NCI-H345 treated with DMSO at 0.1 percent for 48 hours (cell line): ENCODE results near the gene PXDC1.
"Not testable (repeated sequence)": the region's sequence is repeated elsewhere in the genome, so short reads cannot be mapped to it uniquely, and the experiment has no call there.

Experiments used
- DNase-seq: peaks from one replicate; lab custom pipeline; 2025; ENCODE audit not compliant: unreplicated experiment; lab: John Stamatoyannopoulos, UW

PXDC1 gene

DNA sequence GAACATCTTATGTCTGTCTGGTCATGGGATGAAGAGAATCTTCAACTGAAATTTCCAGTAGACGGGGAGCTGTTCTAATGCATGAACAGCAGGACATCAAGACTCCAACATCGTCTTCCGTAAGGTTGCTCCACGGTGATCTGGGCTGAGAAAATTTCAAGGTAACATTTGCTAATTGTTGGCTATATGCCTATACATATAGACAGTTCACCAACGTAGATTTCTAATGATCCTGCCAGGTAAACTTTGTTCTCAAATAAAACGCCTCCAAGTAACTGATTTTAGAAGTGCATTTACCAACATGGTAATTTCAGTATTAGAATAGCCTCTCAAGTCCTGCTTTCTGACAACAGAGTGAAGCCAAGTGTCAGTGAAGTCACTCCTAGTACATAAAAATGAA lies 11.3 kb upstream of the PXDC1 start:
- no peak for DNase-seq

GRCh38 chr6:3762359-3762758 lies 10.8 kb upstream of the PXDC1 start:
- DNase-seq, result no peak

DNA sequence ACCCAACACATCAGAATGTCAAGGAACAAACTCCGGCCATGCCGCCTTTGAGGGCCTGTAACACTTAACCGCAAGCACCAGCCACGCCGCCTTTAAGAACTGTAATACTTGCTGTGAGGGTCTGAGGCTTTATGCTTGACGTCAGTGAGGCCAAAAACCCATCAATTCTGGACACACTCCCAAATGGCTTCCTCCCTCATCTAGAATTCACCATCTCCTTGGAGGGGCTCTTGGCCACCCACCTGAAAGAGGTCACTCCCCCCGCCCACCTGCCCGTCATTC lies 10.4 kb upstream of the PXDC1 start:
- DNase-seq, result no peak

DNA sequence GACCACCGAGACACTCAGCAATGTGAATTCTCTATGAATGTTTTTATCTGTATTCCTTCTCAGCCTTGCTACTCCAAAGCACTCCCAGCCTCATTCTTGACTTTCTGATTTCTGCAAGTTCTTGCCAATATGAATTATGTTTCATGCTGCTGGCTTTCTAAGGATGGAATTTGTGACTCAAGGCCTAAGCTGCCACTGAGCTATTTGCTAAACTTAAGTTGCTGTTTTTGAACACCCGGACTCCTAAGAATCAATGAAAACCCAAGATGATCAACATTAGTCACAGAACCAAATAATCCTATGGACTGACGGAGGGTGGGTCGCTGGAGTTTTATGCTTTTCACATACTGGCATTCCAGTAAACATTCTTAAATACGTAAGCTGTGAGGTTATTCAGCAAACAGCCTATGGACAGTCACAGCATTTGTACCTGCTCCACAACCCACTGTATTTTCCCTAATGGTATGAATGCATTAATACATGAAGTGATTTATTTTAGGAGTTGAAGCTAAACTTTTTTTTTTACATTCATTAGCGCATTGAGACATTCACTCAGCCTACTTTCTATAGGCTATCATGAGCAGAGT lies 8.2 kb upstream of the PXDC1 start:
- no peak for DNase-seq

DNA sequence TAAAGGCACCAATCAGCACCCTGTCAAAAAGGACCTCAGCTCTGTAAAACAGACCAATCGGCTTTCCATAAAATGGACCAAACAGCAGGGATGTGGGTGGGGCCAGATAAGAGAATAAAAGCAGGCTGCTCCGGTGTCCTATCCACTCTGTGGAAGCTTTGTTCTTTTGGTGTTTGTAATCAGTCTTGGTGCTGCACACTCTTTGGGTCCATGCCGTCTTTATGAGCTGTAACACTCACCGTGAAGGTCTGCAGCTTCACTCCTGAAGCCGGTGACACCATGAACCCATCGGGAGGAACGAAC lies 7.3 kb upstream of the PXDC1 start:
- DNase-seq, result no peak

- not testable (repeated sequence) for DNase-seq
Measured at GRCh38 chr6:3757998-3758841, 6.7 kb upstream of the PXDC1 start.

GRCh38 chr6:3757241-3757641 lies 5.7 kb upstream of the PXDC1 start:
- DNase-seq, result no peak

DNA sequence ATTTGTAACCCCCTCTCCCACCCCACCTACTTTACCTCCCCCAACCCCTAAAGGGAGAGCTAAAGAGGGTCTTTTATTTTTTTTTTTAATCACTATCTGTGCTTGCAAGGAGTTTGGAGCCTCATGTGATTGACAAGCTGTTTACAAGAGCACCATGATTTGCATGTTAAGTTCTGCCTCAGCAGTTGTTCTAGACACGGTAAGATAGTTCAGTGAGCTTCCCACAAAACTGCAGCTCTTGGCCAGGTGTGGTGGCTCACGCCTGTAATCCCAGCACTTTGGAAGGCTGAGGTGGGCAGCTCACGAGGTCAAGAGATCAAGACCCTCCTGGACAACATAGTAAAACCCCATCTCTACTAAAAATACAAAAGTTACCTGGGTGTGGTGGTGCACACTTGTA lies 5.0 kb upstream of the PXDC1 start:
- DNase-seq, result no peak

DNA sequence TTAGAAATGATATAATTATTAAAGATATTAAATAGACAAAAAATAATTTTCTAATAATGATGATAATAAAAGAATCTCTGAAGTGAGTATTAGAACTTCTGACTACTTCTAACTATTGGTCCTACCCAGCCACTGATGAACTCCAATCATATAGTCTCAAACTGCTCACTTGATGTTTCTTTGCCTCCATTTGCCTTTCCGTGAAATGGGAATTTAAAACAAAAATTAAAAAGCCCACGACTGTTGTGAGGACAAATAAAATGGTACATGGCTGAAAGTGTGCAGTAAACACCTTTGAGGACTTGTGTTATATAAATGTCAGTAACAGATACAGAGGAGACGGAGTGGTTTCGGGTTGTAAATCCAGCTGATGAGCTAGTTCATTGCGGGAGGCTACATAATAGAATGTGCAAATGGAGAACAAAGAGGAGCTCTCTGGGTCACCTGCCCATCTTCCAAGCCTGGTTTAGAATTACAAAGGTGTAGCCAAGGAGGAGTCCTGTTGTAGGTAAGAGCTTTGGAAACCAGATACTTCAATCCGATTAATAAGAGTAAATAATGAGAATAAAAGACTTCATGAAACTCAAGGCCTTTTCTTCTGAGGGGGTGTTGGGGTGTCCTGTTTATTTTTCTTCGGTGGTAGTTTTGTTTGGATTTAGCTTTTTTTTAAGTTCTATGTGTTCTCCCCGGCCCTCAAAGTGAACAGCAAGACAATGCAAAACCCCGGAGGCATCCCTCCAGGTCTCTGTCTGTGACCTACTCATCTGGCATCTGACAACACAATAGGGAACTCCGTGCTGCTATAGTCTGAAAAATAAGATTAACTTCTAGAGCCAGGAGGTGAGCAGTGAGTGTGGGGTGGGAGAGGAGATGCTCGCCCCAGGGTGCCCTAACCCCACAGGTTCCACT lies 4.4 kb upstream of the PXDC1 start:
- no peak for DNase-seq

GRCh38 chr6:3754776-3755175 lies 3.3 kb upstream of the PXDC1 start:
- DNase-seq, result no peak

DNA sequence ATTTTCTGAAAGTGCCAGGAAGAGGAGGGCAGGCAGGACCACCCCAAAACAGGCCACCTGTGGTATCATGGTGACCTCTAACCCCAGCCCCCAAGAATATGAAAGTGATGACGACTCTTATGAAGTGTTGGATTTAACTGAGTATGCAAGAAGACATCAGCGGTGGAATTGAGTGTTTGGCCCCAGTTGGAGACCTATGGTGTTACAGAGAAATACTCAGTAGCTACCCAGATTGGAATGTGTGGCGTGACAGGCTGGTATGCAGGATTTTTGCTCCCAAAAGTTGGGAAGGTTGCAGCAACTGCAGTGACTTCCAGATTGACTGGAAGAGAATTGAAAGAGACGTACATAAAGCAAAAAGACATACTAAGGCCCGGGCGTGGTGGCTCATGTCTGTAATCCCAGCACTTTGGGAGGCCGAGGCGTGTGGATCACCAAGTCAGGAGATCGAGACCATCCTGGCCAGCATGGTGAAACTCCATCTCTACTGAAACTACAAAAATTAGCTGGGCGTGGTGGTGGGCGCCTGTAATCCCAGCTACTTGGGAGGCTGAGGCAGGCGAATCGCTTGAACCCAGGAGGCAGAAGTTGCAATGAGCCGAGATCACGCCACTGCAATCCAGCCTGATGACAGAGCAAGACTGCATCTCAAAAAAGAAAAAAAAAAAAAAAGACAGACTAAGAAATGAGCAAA lies 2.7 kb upstream of the PXDC1 start:
- DNase-seq, result not testable (repeated sequence)

DNA sequence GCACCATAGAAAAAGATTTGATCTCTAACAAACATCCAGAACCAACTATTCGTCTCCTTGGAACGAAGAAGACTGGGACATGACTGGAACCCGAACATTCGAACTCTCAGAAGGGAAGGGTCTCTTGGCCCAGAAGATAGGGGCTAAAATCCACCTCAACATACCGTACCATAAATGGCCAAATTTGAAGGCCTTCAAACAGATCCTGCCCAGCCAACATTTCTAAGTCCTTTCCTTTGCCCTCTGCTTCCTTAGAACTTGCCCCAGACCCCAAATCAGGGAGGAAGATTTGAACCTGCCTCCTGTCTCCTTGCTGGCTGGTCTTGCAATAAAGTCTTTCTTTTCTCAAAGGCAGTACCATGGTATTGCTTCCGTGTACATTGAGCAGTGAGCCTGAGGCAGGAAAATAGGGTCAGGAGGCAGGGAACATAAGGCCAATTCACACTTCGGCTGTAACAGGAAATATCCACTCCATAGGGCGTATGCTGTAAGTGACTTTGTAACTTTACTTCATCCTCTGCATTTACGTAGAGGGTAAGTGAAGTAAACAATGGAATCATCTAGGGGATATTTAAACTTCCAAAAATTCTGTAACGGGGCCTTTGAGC lies 1.8 kb upstream of the PXDC1 start:
- DNase-seq, result no peak

GRCh38 chr6:3752531-3753227 lies 1.2 kb upstream of the PXDC1 start:
- DNase-seq, result no peak

- DNase-seq, result no peak
Measured at GRCh38 chr6:3751730-3752530, 417 bp upstream of the PXDC1 start.

DNA sequence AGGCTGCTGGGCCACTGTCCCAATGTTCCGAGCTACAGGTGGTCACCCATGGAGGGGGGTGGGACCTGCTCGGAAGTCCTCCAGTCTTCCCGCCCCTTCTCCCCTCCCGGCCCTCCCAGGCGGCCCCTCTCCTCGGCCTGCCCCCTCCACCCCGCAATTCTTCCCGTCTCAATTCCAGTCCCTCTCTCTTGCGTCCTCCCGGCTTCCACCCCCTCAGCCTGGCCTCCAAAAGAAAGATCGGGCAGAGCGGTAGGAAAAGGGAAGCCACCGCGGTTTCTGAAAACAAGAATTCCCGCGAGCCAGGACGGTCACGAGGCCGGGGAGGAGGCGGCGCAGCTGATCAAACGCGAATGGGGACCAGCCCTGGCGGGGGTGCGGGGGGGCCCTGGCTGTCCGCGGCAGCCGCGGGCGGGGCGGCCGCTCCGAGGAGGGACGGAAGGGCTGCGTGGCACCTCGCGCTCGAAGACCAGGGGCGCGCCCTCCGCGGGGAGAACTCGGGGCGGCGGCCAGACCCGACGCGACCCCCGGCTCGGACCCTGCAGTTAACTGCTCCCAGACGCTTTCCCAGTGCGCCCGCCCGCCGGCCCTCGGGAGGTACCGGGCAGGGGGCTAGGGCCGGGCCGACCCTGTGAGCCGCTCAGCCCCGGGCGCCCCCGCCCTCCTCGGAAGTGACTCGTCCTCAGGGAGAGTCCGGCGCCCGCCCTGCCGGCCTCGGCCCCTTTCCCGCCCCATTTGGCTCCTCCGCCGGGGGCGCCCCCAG lies 1.0 kb downstream of the PXDC1 start:
- DNase-seq, result no peak

DNA sequence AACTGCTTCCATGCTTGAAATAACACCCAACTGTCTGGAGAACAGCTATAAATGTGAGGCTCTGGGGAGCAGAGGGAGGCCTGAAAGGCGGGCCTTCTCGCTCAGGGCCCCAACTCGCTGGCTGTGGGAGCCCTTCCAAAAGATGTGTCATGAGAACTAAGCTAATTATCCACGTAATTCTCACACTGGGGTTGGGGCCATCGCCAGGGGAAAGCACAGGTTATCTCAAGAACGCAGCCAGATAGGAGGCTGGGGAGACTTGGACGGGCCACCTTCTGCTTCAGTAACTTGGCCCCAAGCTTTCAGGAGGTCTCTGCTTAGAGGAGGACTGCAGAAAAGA lies 1.6 kb downstream of the PXDC1 start:
- no peak for DNase-seq

- no peak for DNase-seq
Measured at GRCh38 chr6:3749067-3749841, 2.3 kb downstream of the PXDC1 start.
